B cell (primary cell): ENCODE measurements around the gene CWC27. TPM values are rescaled to one million over a fixed set of nuclear protein-coding genes. Genes with fewer than 3 reads are reported as not detected.

Experiments
- ATAC-seq: fragments of 200-7000 bp; cut with Tn5 transposase; one replicate; pipeline ENCODE4 v1.10.0; 2021; ENCODE audit warnings: low read depth, mild to moderate bottlenecking, moderate number of reproducible peaks, moderate library complexity
- CTCF ChIA-PET: fragments of 350-600 bp; sonication (Branson Sonifier 250); formaldehyde crosslinking; loops from one replicate; lab custom pipeline; 2021; ENCODE audit warnings: antibody characterized with exemption, inconsistent platforms; lab: Charles Lee
- POLR2A ChIA-PET: fragments of 350-600 bp; sonication (Branson Sonifier 250); formaldehyde crosslinking; loops from one replicate; lab custom pipeline; 2021; ENCODE audit warnings: antibody characterized with exemption; lab: Charles Lee
- DNase-seq: peaks from one replicate; pipeline ENCODE4 v3.0.0; 2013
- H2AFZ ChIP-seq: 2 replicates; pipeline ENCODE4 v1.6.1; 2012; ENCODE audit warnings: mild to moderate bottlenecking, low read depth, low read length; ENCODE audit not compliant: insufficient read depth, poor library complexity, severe bottlenecking
- H3K27ac ChIP-seq, 2 donors: 1 replicate in 1 of 2; 2 replicates in 1 of 2; pipeline ENCODE4 v1.5.1; 2012 to 2013; ENCODE audit warnings: low read length in 2 of 2, mild to moderate bottlenecking in 2 of 2, moderate library complexity in 1 of 2
- H3K27me3 ChIP-seq, 4 experiments: fragments of 200-600 bp in 1 of 4; sonication (generic) in 1 of 4; replicated peaks in 1 of 4; 1 replicate in 2 of 4; 2 replicates in 2 of 4; pipeline versions ENCODE4 v1.6.1 to v1.7.0; 2013 to 2016; ENCODE audit warnings: low read length in 3 of 4, mild to moderate bottlenecking in 2 of 4, mixed read lengths in 1 of 4, moderate library complexity in 1 of 4; ENCODE audit not compliant: insufficient read depth in 4 of 4, control insufficient read depth in 3 of 4; ENCODE audit errors: control extremely low read depth in 1 of 4
- H3K36me3 ChIP-seq, 2 experiments: replicated peaks in 1 of 2; 1 replicate in 1 of 2; 2 replicates in 1 of 2; pipeline versions ENCODE4 v1.6.1 to v1.7.1; 2013; ENCODE audit warnings: low read length in 1 of 2; ENCODE audit not compliant: insufficient read depth in 2 of 2, control insufficient read depth in 1 of 2; ENCODE audit errors: control extremely low read depth in 1 of 2, extremely low read depth in 1 of 2
- H3K4me1 ChIP-seq, 2 donors: fragments of 200-600 bp in 1 of 2; sonication (generic) in 1 of 2; 1 replicate in 1 of 2; 2 replicates in 1 of 2; pipeline versions ENCODE4 v1.5.1 to v1.6.1; 2013 to 2017; ENCODE audit warnings: low read length in 2 of 2; ENCODE audit not compliant: control insufficient read depth in 2 of 2, insufficient read depth in 2 of 2
- H3K4me2 ChIP-seq: replicated peaks from 2 replicates; pipeline ENCODE3; 2012; ENCODE audit warnings: mild to moderate bottlenecking, low read depth, low read length; ENCODE audit not compliant: poor library complexity, severe bottlenecking
- H3K4me3 ChIP-seq, 5 experiments: fragments of 200-600 bp in 1 of 5; sonication (generic) in 1 of 5; 1 replicate in 3 of 5; 2 replicates in 2 of 5; pipeline versions ENCODE4 v1.5.1 to v1.7.0; 2011 to 2016; ENCODE audit warnings: low read length in 4 of 5, mild to moderate bottlenecking in 4 of 5, low read depth in 2 of 5, control low read depth in 1 of 5, moderate library complexity in 1 of 5; ENCODE audit not compliant: insufficient read depth in 1 of 5; ENCODE audit errors: control extremely low read depth in 1 of 5, extremely low read depth in 1 of 5
- H3K79me2 ChIP-seq: fragments of 200-600 bp; sonication (generic); one replicate; pipeline ENCODE4 v1.6.0; 2016; ENCODE audit warnings: low read length; ENCODE audit not compliant: control insufficient read depth, insufficient read depth
- H3K9ac ChIP-seq: fragments of 200-600 bp; sonication (generic); 2 replicates; pipeline ENCODE4 v1.6.1; 2017; ENCODE audit warnings: mild to moderate bottlenecking, low read length, moderate library complexity
- H3K9me3 ChIP-seq, 3 donors: one replicate each; pipeline versions ENCODE4 v1.6.1 to v1.7.1; 2013; ENCODE audit warnings: low read length in 2 of 3; ENCODE audit not compliant: control insufficient read depth in 2 of 3, insufficient read depth in 1 of 3; ENCODE audit errors: control extremely low read depth in 1 of 3
- H4K20me1 ChIP-seq: 2 replicates; pipeline ENCODE4 v1.6.0; 2012; ENCODE audit warnings: mild to moderate bottlenecking, low read length; ENCODE audit not compliant: insufficient read depth, control insufficient read depth, poor library complexity, severe bottlenecking
- H3K27ac Mint-ChIP-seq: one replicate; pipeline ENCODE4 v1.8.0; 2021; ENCODE audit warnings: mixed read lengths
- H3K27me3 Mint-ChIP-seq: one replicate; pipeline ENCODE4 v1.8.0; 2021; ENCODE audit warnings: mixed read lengths
- H3K4me1 Mint-ChIP-seq: one replicate; pipeline ENCODE4 v1.8.0; 2021; ENCODE audit warnings: mixed read lengths
- H3K4me3 Mint-ChIP-seq: one replicate; pipeline ENCODE4 v1.8.0; 2021; ENCODE audit warnings: mixed read lengths
- H3K9me3 Mint-ChIP-seq: one replicate; pipeline ENCODE4 v1.8.0; 2022; ENCODE audit warnings: mixed read lengths; ENCODE audit not compliant: insufficient read depth
- EZH2 ChIP-seq: IDR thresholded peaks from 2 replicates; pipeline ENCODE4 v1.6.1; 2012; ENCODE audit warnings: borderline replicate concordance, low read depth, mild to moderate bottlenecking, moderate library complexity, low read length; ENCODE audit not compliant: insufficient read depth, poor library complexity, severe bottlenecking
- whole genome bisulfite sequencing: methylation state at CpG from one replicate; pipeline ENCODE4 v1.1.5; 2013; ENCODE audit warnings: missing lambda C conversion rate; ENCODE audit not compliant: insufficient coverage; 5-methylcytosine and 5-hydroxymethylcytosine counted together
- intact Hi-C: fragments of 100-400 bp; cut with micrococcal nuclease; formaldehyde crosslinking; loops from one replicate; pipeline ENCODE4 v1.10.0; 2022
- polyA plus RNA-seq: library from polyadenylated mRNA; depleted of rRNA; stranded (reverse); fragments of >200 nt; gene quantifications from 2 replicates; pipeline ENCODE4 v1.2.3, GENCODE V29; 2012
- total RNA-seq, 2 donors: library from RNA; stranded (reverse); fragments of 120-200 nt in 1 of 2; gene quantifications; 1 replicate in 1 of 2; 2 replicates in 1 of 2; pipeline versions ENCODE4 v1.2.3 to v1.2.4, GENCODE V29; 2013 to 2022
- TF ChIP-seq, protein P1 (sequence below): fragments of 200-600 bp; IDR thresholded peaks from one replicate; pipeline ENCODE4 v1.8.0; 2022; ENCODE audit warnings: antibody characterized with exemption, mild to moderate bottlenecking

CWC27 gene
- total and polyA plus RNA-seq, 2 donors (not counting 1 experiment from before 2014, with no cell fraction given) = 6.6 to 30.5 TPM

DNA sequence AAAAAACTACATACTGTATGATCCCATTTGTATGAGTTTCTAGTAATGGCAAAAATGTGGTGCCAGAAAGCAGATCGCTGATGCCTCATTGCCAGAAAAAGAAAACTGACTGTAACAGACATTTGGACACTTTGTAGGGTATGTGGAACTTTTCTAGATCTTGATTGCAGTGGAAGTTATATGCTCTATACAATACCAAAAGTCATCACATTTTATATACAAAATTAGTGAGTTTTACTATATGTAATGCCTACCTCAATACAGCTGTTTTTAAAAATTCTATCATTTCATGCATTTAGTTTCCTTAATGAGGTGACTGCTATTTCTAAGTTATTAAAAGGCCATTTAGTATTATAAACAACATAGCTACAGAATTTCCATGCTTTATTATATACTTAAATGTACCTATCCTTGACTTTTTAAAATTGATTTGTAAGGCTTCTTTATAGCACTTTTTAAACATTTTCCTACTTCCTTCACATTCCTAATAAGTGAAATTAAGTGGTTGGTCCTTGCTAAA lies 199.9 kb downstream of the CWC27 start:
- intact Hi-C loops = no loop called here
- CTCF ChIA-PET = no interaction called here
- POLR2A ChIA-PET = no interaction called here
- Histone ChIP-seq H3K36me3 (peaks cover 0 to 8% of the 10 kb centered on the region in 2 experiments), H3K9me3 (peaks cover 0 to under 1% (median 0%) of the 10 kb centered on the region in 3 donors), H3K9ac (no peak overlapping the region), H3K27ac (no peak overlapping the region), H2AFZ (no peak overlapping the region), H3K27me3 (no peaks in the 10 kb centered on the region), H3K4me2 (no peak overlapping the region), H3K4me3 (no peak overlapping the region), H3K79me2 (no peaks in the 10 kb centered on the region), H4K20me1 (no peaks in the 10 kb centered on the region), H3K4me1 (no peaks in the 10 kb centered on the region)
- no peak overlapping the region for H3K27ac Mint-ChIP-seq
- no peaks in the 10 kb centered on the region for H3K27me3 Mint-ChIP-seq
- ATAC-seq (no peak), DNase-seq (no peak)
- peaks cover 1% of the 10 kb centered on the region for H3K4me1 Mint-ChIP-seq
- no peaks in the 10 kb centered on the region for H3K9me3 Mint-ChIP-seq
- WGBS = no CpG with 5 or more reads among the region's 1 CpG
- no peak overlapping the region for H3K4me3 Mint-ChIP-seq
- TF ChIP-seq EZH2 = no peak
- TF ChIP-seq, protein P1, sequence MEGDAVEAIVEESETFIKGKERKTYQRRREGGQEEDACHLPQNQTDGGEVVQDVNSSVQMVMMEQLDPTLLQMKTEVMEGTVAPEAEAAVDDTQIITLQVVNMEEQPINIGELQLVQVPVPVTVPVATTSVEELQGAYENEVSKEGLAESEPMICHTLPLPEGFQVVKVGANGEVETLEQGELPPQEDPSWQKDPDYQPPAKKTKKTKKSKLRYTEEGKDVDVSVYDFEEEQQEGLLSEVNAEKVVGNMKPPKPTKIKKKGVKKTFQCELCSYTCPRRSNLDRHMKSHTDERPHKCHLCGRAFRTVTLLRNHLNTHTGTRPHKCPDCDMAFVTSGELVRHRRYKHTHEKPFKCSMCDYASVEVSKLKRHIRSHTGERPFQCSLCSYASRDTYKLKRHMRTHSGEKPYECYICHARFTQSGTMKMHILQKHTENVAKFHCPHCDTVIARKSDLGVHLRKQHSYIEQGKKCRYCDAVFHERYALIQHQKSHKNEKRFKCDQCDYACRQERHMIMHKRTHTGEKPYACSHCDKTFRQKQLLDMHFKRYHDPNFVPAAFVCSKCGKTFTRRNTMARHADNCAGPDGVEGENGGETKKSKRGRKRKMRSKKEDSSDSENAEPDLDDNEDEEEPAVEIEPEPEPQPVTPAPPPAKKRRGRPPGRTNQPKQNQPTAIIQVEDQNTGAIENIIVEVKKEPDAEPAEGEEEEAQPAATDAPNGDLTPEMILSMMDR = no peak

DNA sequence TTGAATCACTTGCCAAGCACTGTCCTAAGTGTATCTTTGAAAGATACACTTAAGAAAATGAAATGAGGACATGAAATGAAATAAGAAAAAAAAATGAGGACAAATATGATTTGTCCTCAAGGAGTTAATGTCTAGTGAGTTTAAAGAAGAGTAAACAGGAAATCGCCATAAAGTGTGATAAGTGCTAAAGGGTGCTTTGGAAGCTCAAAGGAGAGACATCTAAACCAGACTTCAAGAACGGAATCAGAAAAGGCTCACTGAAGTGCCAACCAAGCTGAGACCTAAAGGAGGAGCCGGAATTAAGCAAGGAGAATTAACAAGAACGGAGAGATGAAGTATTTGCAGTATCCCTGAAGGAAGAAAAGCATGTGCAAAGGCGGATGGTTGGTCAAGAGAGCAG lies 200.8 kb downstream of the CWC27 start:
- Histone ChIP-seq H3K9me3 (peaks cover 0 to 3% (median 0%) of the 10 kb centered on the region in 3 donors), H3K4me3 (no peak overlapping the region), H4K20me1 (no peaks in the 10 kb centered on the region), H3K4me1 (no peaks in the 10 kb centered on the region), H2AFZ (no peak overlapping the region), H3K9ac (no peak overlapping the region), H3K36me3 (peaks cover 0 to 8% of the 10 kb centered on the region in 2 experiments), H3K27ac (no peak overlapping the region), H3K4me2 (no peak overlapping the region), H3K27me3 (no peaks in the 10 kb centered on the region), H3K79me2 (no peaks in the 10 kb centered on the region)
- CTCF ChIA-PET = no interaction called here
- no peaks in the 10 kb centered on the region for H3K27me3 Mint-ChIP-seq
- WGBS = 98% methylated on average over 5 of the region's 5 CpGs
- no peaks in the 10 kb centered on the region for H3K9me3 Mint-ChIP-seq
- POLR2A ChIA-PET = no interaction called here
- H3K4me1 Mint-ChIP-seq = peaks cover 1% of the 10 kb centered on the region
- DNase-seq = no peak
- H3K4me3 Mint-ChIP-seq = no peak overlapping the region
- intact Hi-C loops = no loop called here
- no peak for ATAC-seq
- TF ChIP-seq EZH2 = no peak
- TF ChIP-seq, protein P1 = no peak
- H3K27ac Mint-ChIP-seq = no peak overlapping the region
